Neuron (in vitro differentiated cells): ENCODE measurements around the gene PPA2.
"Not testable (repeated sequence)": the region's sequence is repeated elsewhere in the genome, so short reads cannot be mapped to it uniquely, and the experiment has no call there.

Experiments
- H2AFZ ChIP-seq: one replicate; pipeline ENCODE4 v1.6.1; 2013; ENCODE audit warnings: low read depth, mild to moderate bottlenecking, inconsistent platforms, low read length, moderate library complexity
- H3K27me3 ChIP-seq: one replicate; pipeline ENCODE4 v1.6.1; 2013; ENCODE audit warnings: low read length; ENCODE audit not compliant: insufficient read depth
- H3K36me3 ChIP-seq: one replicate; pipeline ENCODE4 v1.6.1; 2013; ENCODE audit warnings: low read length; ENCODE audit not compliant: insufficient read depth
- H3K4me1 ChIP-seq: one replicate; pipeline ENCODE4 v1.6.1; 2013; ENCODE audit warnings: low read length; ENCODE audit not compliant: insufficient read depth
- H3K4me3 ChIP-seq: 2 replicates; pipeline ENCODE4 v1.5.1; 2013; ENCODE audit warnings: mild to moderate bottlenecking, low read length, moderate library complexity
- H3K9me3 ChIP-seq: one replicate; pipeline ENCODE4 v1.6.1; 2013; ENCODE audit warnings: low read length

The PPA2 gene

GRCh38 chr4:105471566-105472176 lies 2.2 kb downstream of the PPA2 start:
- Histone ChIP-seq H3K4me1 (peaks cover 10% of the 10 kb centered on the region), H3K9me3 (peaks cover 1% of the 10 kb centered on the region), H3K27me3 (no peaks in the 10 kb centered on the region), H3K4me3 (peak overlapping the region; percentile 67), H3K36me3 (peaks cover 11% of the 10 kb centered on the region), H2AFZ (no peak overlapping the region)

GRCh38 chr4:105470766-105471165 lies 3.1 kb downstream of the PPA2 start:
- Histone ChIP-seq H3K9me3 (peaks cover 4% of the 10 kb centered on the region), H3K36me3 (peaks cover 17% of the 10 kb centered on the region), H2AFZ (no peak overlapping the region), H3K4me1 (peaks cover 10% of the 10 kb centered on the region), H3K4me3 (no peak overlapping the region), H3K27me3 (no peaks in the 10 kb centered on the region)

DNA sequence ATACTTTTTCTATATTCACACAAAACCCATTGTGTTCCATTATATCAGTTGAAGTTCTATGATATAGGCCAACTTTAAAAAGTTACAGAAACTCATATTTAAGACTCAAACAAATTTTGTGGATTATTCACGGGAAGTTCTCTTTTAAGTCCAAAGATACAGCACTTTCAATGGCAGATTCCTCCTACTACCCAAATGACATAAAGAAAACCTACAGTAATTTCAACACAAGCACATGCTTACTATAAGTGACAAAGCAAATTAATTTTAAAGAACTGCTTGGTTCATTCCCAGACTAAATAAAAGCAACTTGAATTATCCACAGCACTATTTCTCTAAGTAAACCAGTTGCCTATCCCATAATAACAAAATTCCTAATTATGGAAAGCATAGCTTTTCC lies 4.1 kb downstream of the PPA2 start:
- H3K4me3 ChIP-seq: no peak overlapping the region
- no peaks in the 10 kb centered on the region for H3K27me3 ChIP-seq
- no peak overlapping the region for H2AFZ ChIP-seq
- H3K4me1 ChIP-seq: peaks cover 10% of the 10 kb centered on the region
- H3K36me3 ChIP-seq: peaks cover 17% of the 10 kb centered on the region
- peaks cover 4% of the 10 kb centered on the region for H3K9me3 ChIP-seq

DNA sequence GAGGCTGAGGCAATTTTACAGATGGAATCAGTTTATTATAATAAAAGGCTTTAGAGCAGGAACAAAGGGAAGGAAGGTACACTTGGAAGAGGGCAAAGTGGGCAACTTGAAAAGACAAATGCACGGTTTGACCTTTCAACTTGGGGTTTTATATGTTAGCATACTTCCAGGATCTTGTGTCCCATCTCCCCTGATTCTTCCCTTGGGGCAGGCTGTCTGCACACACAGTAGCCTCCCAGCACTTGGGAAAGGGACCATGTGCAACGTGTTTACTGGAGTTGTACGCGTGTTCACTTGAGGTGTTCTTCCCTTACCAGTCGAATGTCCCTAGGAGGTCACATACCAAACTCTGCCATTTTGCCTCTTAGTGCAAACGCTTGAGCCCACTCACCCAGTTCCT lies 7.3 kb downstream of the PPA2 start:
- Histone ChIP-seq H3K36me3 (peaks cover 15% of the 10 kb centered on the region), H3K9me3 (peaks cover 4% of the 10 kb centered on the region), H3K4me1 (no peaks in the 10 kb centered on the region), H2AFZ (no peak overlapping the region), H3K27me3 (no peaks in the 10 kb centered on the region), H3K4me3 (no peak overlapping the region)

DNA sequence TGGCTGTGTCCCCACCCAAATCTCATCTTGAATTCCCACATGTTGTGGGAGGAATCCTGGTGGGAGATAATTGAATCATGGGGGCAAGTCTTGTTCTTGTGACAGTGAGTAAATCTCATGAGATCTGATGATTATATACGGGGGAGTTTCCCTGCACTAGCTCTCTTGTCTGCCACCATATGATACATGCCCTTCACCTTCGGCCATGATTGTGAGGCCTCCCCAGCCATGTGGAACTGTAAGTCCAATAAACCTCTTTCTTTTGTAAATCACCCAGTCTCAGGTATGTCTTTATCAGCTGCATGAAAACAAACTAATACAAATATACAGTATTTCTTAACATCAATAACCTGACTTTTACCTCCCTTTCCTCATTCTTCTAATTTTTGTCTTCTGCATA lies 9.3 kb downstream of the PPA2 start:
- H3K36me3 ChIP-seq: peaks cover 15% of the 10 kb centered on the region

DNA sequence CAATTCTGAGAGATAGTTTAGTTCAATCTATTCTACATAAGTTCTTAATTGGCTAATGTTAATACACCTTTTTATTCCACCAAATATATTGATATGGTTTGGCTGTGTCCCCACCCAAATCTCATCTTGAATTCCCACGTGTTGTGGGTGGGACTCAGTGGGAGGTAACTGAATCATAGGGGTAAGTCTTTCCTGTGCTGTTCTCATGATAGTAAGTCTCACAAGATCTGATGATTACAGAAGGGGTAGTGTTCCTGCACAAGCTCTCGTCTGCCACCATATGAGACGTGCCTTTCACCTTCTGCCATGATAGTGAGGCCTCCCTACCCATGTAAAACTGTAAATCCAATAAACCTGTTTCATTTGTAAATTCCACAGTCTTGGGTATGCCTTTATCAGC lies 11.3 kb downstream of the PPA2 start:
- no peak overlapping the region for H3K4me3 ChIP-seq
- peaks cover 4% of the 10 kb centered on the region for H3K9me3 ChIP-seq
- H3K27me3 ChIP-seq: no peaks in the 10 kb centered on the region
- no peaks in the 10 kb centered on the region for H3K4me1 ChIP-seq
- H2AFZ ChIP-seq: no peak overlapping the region
- H3K36me3 ChIP-seq: peaks cover 16% of the 10 kb centered on the region

More for the DNA sequence above, 9.3 kb downstream of the PPA2 start:
- H3K4me3 ChIP-seq, H2AFZ ChIP-seq, H3K4me1 ChIP-seq, H3K9me3 ChIP-seq, H3K27me3 ChIP-seq: not testable (repeated sequence)

- Histone ChIP-seq H3K27me3 (no peaks in the 10 kb centered on the region), H3K36me3 (peaks cover 10% of the 10 kb centered on the region), H3K4me1 (no peaks in the 10 kb centered on the region), H3K4me3 (no peak overlapping the region), H2AFZ (no peak overlapping the region), H3K9me3 (peaks cover 4% of the 10 kb centered on the region)
Measured at GRCh38 chr4:105461621-105462382, 12.1 kb downstream of the PPA2 start.

- Histone ChIP-seq H3K9me3 (no peaks in the 10 kb centered on the region), H2AFZ (no peak overlapping the region), H3K27me3 (no peaks in the 10 kb centered on the region), H3K4me1 (no peaks in the 10 kb centered on the region), H3K36me3 (peaks cover 9% of the 10 kb centered on the region), H3K4me3 (no peak overlapping the region)
Measured at GRCh38 chr4:105461221-105461620, 12.6 kb downstream of the PPA2 start.

DNA sequence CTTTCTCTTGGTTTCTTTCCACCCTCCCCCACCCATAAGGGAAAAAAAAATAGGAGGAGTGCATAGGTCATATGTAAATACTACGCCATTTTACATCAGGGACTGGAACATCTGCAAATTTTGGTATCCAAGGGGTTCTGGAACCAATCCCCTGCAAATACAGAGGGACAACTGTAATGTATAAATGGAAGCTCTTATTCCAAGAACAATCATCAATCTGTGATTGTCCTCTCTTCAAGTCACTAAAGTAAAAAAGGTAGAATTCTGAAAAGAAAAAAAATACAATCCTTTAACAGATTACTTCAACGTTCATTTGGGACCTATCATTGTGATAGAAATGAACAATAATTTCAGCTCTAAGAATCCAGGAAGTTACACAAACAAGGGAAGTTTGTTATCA lies 13.6 kb downstream of the PPA2 start:
- no peak overlapping the region for H3K4me3 ChIP-seq
- no peaks in the 10 kb centered on the region for H3K9me3 ChIP-seq
- no peak overlapping the region for H2AFZ ChIP-seq
- no peaks in the 10 kb centered on the region for H3K27me3 ChIP-seq
- no peaks in the 10 kb centered on the region for H3K4me1 ChIP-seq
- H3K36me3 ChIP-seq: peaks cover 9% of the 10 kb centered on the region

DNA sequence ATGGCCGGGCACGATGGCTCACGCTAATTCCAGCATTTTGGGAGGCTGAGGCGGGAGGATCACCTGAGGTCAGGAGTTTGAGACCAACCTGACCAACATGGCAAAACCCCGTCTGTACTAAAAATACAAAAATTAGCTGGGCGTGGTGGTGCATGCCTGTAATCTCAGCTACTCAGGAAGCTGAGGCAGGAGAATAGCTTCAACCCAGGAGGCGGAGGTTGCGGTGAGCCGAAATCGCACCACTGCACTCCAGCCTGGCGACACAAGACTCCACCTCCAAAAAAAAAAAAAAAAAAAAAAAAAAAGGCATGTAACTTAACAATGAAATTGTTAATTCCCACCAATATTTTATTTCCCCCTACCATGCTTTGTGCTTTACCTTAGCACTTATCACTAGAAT lies 15.3 kb downstream of the PPA2 start:
- H3K27me3 ChIP-seq, H3K4me3 ChIP-seq, H2AFZ ChIP-seq, H3K36me3 ChIP-seq, H3K9me3 ChIP-seq, H3K4me1 ChIP-seq: not testable (repeated sequence)

DNA sequence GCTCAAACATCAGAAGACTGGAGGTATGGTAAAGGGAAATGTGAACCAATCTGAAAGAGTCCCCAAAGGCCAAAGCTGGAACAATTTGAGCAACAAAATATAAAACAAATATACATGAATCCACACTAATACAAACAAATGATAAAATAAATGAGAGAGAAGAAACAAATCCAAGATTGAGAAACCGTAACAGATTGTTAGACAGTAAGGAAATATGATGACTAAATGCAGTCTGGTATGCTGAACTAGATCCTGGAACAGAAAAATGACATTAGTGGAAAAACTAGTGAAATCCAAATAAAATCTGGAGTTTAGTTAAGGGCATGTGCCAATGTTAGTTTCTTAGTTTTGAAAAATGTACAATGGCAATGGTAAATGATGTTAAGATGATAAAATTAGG lies 15.9 kb downstream of the PPA2 start:
- H2AFZ ChIP-seq: no peak overlapping the region
- no peaks in the 10 kb centered on the region for H3K9me3 ChIP-seq
- peaks cover 10% of the 10 kb centered on the region for H3K36me3 ChIP-seq
- no peak overlapping the region for H3K4me3 ChIP-seq
- no peaks in the 10 kb centered on the region for H3K4me1 ChIP-seq
- H3K27me3 ChIP-seq: no peaks in the 10 kb centered on the region

GRCh38 chr4:105455998-105456397 lies 17.9 kb downstream of the PPA2 start:
- Histone ChIP-seq H2AFZ (no peak overlapping the region), H3K27me3 (no peaks in the 10 kb centered on the region), H3K9me3 (no peaks in the 10 kb centered on the region), H3K4me1 (no peaks in the 10 kb centered on the region), H3K4me3 (no peak overlapping the region), H3K36me3 (peaks cover 14% of the 10 kb centered on the region)

DNA sequence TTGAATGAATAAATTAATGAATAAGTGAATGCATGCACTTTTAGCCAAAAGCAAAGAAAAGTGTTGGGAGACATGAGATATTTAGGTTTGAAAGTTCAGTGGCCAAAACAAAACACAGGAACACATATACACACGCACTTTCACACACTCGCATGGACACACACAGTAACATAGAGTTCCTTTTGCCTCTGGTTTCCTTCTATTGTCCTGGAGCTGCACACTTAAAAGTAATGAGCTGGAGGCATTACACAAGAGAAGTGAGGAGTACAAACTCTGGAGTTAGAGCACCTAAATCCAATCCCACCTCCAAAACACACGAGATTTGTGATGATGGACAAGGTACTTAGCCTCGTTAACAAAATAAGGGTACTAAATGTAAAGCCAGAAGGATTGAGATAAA lies 18.7 kb downstream of the PPA2 start:
- H3K9me3 ChIP-seq: no peaks in the 10 kb centered on the region
- H2AFZ ChIP-seq: no peak overlapping the region
- no peaks in the 10 kb centered on the region for H3K27me3 ChIP-seq
- H3K4me3 ChIP-seq: no peak overlapping the region
- no peaks in the 10 kb centered on the region for H3K4me1 ChIP-seq
- H3K36me3 ChIP-seq: peaks cover 16% of the 10 kb centered on the region
